Endothelial cell of coronary artery (primary cell): Measurements from ENCODE around the gene SPANXB1. TPM values are rescaled to one million over a fixed set of nuclear protein-coding genes. Genes with fewer than 3 reads are reported as not detected.

ENCODE experiments used
- total RNA-seq: library from RNA; depleted of rRNA; stranded (reverse); fragments of >200 nt; gene quantifications from 2 replicates; pipeline ENCODE4 v1.2.3, GENCODE V29; 2014

Gene SPANXB1
- total RNA-seq, result not detected in 2 replicates

GRCh38 chrX:141002568-141002967 lies at the start of gene SPANXB1:
Gene SPANXB1, plus strand, starts transcription at chrX:141002594. Its CDS starts 100 bp downstream, at chrX:141002694.

Other genes with a start within 250 kb of the SPANXB1 start
- gene LDOC1, start 174.5 kb downstream of the SPANXB1 start, total RNA-seq, result 3.5 and 7.0 TPM in 2 replicates
- gene SPANXC, start 239.9 kb downstream of the SPANXB1 start, total RNA-seq, result not detected in 2 replicates